ENCODE measurements around the gene CMTM1. TPM values are rescaled to one million over a fixed set of nuclear protein-coding genes. Genes with fewer than 3 reads are reported as not detected.

CMTM1 gene, protein sequence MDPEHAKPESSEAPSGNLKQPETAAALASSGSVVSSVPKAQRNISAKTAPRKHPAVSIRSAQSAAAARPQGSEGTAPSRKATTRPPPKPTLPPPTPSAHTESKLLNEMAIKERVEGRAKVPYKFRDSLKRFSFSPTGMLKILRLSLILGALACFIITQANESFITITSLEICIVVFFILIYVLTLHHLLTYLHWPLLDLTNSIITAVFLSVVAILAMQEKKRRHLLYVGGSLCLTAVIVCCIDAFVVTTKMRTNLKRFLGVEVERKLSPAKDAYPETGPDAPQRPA
- 10 to 100 TPM; 15.8 to 15.9 TPM for total RNA-seq

DNA sequence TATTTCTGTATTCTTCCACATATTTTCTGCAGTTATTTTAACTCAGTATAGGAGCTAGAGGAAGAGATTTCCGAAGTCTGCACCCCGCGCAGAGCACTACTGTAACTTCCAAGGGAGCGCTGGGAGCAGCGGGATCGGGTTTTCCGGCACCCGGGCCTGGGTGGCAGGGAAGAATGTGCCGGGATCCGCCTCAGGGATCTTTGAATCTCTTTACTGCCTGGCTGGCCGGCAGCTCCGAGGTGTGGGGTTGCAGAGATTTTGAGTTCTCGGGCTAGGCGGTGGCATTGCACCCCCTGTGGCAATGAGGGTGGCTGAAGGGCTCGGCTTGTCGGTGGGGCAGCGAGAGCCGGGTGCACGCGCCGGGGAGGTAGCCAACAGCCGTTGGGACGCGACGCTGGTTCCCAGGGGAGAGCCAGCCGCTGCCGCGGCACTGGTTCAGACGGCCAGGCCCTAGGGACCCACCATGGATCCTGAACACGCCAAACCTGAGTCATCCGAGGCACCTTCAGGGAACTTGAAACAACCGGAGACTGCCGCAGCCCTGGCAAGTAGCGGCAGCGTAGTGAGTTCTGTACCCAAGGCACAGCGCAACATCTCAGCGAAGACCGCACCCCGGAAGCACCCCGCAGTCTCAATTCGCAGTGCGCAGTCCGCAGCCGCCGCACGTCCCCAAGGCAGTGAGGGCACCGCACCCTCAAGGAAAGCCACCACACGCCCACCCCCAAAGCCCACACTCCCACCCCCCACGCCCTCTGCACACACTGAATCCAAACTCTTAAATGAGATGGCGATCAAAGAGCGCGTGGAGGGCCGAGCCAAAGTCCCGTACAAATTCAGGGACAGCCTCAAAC, at the start of gene CMTM1:
TSS of gene CMTM1 (plus strand) at position 389 of the 851 bp plus-strand sequence. CDS start at position 464, 75 bp downstream.
- no peaks in the 10 kb centered on the region for H3K9me3 Mint-ChIP-seq
- H3K27me3 Mint-ChIP-seq, result no peaks in the 10 kb centered on the region
- H3K27ac Mint-ChIP-seq, result peak within 1 kb of the TSS; percentile 1
- H3K36me3 Mint-ChIP-seq (ENCODE audit: low read depth), result peaks cover 84% of the 10 kb centered on the region
- no peak within 1 kb of the TSS for H3K4me3 Mint-ChIP-seq
- peaks cover 25% of the 10 kb centered on the region for H3K4me1 Mint-ChIP-seq
- ATAC-seq (replicated peaks), result no peak

DNA sequence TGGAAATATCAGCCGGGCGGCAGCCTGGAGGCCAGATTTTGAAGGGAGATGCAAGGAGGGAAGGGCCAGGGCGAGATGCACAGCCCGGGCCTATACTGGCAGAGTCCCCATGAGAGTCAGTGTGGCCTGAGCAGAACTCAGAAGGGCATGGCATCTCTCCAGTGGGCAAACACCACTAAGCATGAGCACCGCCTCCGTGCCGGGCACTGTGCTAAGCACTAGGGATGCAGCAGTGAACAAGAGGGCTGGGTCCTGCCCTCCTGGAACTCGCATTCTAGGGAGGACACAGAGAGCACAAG, 49.8 kb upstream of the CMTM1 start:
- Mint-ChIP-seq H3K36me3 (ENCODE audit: low read depth) (no peaks in the 10 kb centered on the region), H3K4me3 (peak overlapping the region; percentile 86), H3K27ac (peak overlapping the region; percentile 96), H3K9me3 (no peaks in the 10 kb centered on the region), H3K4me1 (peaks cover 50% of the 10 kb centered on the region), H3K27me3 (no peaks in the 10 kb centered on the region)
- ATAC-seq (replicated peaks), result no peak

DNA sequence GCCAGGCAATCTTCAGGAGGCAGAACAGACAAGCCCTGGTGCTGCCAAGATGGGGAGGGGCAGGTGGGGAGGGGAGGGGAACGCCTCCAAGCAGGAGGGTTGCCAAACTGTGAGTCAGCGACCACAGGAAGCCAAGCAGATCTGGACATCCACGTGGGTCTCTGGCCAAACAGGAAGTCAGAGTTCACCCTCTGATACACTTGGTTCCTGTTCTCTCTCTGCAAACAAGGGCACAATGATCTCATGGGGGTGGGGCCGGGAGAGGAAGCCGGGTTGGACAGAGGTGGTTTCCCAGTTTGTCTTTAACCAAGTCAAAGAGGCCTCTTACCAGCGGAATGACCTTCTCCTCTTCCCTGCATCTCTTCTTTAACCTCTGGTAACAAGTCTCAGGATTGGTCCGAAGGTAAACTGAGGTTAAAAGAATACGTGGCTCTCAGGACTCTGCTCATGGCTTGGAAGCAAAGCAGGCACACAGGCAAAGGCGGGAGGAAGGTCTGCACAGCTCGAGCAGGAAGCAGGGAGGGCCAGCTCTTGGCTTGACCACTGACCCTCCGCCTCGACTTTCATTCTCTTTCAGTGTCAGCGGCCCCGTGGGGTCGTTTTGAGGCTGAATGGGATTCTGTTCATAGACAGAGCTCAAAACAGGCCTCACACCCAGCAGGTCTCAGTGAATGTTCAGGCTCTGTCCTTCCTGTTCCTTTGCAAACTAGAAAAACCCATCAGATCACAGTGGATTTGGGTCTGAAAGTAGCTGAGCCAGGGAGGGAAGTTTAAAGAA, 49.2 kb upstream of the CMTM1 start:
- H3K27me3 Mint-ChIP-seq, result no peaks in the 10 kb centered on the region

DNA sequence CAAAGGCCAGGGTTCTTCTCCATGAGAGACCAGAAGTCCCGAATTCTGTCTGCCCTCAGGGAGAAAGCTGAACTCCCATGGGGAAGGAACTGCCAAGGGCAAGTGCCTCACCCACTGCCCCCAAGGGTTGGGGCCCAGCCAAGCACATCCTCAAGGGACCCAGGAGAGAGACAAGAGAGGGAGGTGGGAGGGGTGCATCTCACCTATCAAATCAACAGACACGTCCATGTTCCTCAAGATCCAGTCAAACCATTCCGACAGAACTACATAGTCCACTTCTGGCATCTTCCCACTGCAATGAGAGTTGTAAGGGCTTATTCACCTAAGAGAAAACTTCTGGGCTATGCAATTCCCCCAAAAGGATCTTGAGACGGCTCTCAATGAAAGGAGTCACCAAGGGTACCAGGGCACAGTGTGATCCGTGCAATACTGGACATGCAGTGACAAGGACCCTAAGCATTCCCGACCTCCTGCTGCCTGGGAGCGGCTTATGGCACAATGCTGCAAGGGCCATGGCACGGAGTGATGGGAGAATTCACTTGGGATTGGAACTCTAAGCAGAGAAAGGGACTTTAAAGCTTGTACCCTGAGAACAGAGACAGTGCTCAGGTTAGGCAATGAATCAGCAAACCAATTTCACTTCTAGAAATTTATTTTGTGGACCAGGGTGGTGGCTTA, 48.5 kb upstream of the CMTM1 start:
- H3K4me3 Mint-ChIP-seq, result peak overlapping the region; percentile 86
- peak overlapping the region; percentile 96 for H3K27ac Mint-ChIP-seq
- H3K27me3 Mint-ChIP-seq, result no peaks in the 10 kb centered on the region
- H3K4me1 Mint-ChIP-seq, result peaks cover 58% of the 10 kb centered on the region
- peaks cover 8% of the 10 kb centered on the region for H3K36me3 Mint-ChIP-seq (ENCODE audit: low read depth)
- ATAC-seq (replicated peaks), result no peak
- H3K9me3 Mint-ChIP-seq, result no peaks in the 10 kb centered on the region

More for the DNA sequence above, 49.2 kb upstream of the CMTM1 start:
- peak overlapping the region; percentile 86 for H3K4me3 Mint-ChIP-seq
- H3K36me3 Mint-ChIP-seq (ENCODE audit: low read depth), result peaks cover 1% of the 10 kb centered on the region
- H3K4me1 Mint-ChIP-seq, result peaks cover 52% of the 10 kb centered on the region
- peak; percentile 94 for ATAC-seq (replicated peaks)
- H3K9me3 Mint-ChIP-seq, result no peaks in the 10 kb centered on the region
- peak overlapping the region; percentile 96 for H3K27ac Mint-ChIP-seq

DNA sequence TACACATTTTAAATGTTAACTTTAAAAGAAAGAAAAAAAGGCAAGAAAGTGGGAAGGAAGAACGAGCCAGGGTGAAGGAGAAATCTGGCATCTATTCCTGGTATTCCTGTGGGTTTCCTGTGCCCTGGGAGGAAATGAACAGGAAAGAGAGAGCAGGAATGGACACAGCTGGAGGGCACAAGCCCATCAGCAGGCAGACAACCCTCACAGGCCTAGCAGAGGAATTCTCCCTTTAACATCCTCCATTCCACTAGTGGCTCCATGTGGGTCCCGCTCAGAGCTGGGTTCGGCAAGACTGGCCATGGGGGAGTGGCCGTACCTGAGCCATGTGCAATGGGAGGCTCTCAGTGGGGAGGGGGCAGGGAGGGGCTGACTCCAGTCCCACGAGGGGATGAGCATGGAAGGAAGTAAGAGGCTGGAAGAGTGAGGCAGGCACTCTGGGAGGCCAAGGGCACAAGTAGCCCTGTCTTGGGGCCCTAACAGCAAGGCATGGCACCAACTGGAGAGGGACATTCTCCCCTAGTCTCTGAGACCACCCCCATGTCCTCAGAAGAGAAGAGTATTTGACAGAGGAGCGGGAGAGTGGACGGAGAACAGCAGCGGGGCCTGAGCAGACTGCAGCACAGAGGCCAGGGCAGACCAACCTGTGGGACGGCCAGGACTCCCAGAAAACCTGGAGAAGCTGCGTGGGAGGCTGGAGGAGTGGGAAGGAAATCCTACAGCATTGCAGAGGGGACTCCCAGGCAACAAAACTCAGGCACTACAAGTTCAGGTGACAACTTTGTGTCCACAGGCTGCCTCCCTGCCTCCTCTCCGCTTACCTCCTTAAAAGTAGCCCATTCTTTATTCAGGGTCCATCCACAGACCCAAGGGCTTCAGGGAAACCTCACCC, 46.5 kb upstream of the CMTM1 start:
- Mint-ChIP-seq H3K4me1 (peaks cover 65% of the 10 kb centered on the region), H3K9me3 (no peaks in the 10 kb centered on the region), H3K27ac (peak overlapping the region; percentile 91), H3K36me3 (ENCODE audit: low read depth) (peaks cover 8% of the 10 kb centered on the region), H3K27me3 (no peaks in the 10 kb centered on the region), H3K4me3 (peak overlapping the region; percentile 76)
- ATAC-seq (replicated peaks), result no peak

DNA sequence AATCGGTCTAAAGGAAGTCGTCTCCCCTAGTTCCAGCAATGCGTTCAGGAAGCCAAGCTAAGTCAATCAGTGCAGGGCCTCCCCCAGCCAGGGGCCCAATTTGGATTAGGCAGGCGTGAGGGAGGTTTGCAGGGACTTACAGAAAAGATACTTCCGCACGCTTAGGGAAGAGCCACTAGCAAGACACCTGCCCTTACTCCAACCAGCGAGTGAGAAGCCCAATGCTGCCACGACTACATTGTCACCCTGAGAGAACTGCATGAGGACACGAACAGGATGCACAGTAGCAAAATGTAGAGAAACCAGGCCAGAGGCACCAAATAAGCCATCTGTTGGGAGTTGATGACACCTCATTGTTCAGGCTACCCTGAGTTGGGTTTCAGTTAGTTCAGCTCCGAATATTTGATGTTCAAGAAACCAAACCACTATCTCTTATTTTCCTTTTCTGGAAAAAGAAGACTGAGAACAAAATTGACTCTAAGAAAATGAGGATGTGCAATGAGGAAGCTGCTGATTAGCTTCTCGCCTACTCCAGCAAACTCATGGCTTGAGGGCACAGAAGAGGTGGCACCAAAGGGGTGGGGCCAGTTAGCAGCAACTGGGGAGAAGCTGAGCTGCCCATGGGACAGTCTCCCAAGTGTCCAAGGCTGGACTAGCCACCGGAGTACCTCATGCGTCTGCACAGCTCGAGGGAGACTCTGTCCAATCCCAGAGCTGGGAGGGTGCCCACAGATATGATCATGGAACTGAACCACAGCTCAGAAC, 45.7 kb upstream of the CMTM1 start:
- Mint-ChIP-seq H3K4me1 (peaks cover 66% of the 10 kb centered on the region), H3K4me3 (peak overlapping the region; percentile 76), H3K36me3 (ENCODE audit: low read depth) (peaks cover 8% of the 10 kb centered on the region), H3K27ac (peak overlapping the region; percentile 91), H3K9me3 (no peaks in the 10 kb centered on the region), H3K27me3 (no peaks in the 10 kb centered on the region)
- no peak for ATAC-seq (replicated peaks)

DNA sequence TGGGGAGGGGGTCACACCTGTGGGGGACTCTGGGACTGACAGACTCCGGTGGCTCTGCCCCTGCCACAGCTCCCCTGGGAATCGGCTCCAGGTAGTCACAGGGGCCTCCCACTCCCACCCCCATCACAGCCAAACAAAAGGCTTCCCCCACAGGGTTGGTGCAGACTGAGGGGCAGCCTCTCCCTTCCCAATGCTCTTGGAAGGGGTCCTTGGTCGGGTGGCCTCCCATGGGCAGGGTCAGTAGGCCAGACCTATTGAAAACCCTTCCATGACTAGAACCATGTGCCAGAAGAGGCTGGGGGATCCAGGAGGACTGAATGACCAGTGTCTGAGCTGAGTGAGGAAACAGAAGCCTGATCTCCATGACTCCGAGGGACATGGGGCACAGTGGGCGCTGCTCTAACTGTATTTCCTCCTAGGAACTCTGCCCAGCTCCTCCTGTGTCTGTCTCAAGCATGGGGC, 45.0 kb upstream of the CMTM1 start:
- H3K27ac Mint-ChIP-seq, result peak overlapping the region; percentile 91
- H3K4me1 Mint-ChIP-seq, result peaks cover 64% of the 10 kb centered on the region
- H3K9me3 Mint-ChIP-seq, result no peaks in the 10 kb centered on the region
- peaks cover 8% of the 10 kb centered on the region for H3K36me3 Mint-ChIP-seq (ENCODE audit: low read depth)
- no peaks in the 10 kb centered on the region for H3K27me3 Mint-ChIP-seq
- ATAC-seq (replicated peaks), result no peak
- peak overlapping the region; percentile 76 for H3K4me3 Mint-ChIP-seq

DNA sequence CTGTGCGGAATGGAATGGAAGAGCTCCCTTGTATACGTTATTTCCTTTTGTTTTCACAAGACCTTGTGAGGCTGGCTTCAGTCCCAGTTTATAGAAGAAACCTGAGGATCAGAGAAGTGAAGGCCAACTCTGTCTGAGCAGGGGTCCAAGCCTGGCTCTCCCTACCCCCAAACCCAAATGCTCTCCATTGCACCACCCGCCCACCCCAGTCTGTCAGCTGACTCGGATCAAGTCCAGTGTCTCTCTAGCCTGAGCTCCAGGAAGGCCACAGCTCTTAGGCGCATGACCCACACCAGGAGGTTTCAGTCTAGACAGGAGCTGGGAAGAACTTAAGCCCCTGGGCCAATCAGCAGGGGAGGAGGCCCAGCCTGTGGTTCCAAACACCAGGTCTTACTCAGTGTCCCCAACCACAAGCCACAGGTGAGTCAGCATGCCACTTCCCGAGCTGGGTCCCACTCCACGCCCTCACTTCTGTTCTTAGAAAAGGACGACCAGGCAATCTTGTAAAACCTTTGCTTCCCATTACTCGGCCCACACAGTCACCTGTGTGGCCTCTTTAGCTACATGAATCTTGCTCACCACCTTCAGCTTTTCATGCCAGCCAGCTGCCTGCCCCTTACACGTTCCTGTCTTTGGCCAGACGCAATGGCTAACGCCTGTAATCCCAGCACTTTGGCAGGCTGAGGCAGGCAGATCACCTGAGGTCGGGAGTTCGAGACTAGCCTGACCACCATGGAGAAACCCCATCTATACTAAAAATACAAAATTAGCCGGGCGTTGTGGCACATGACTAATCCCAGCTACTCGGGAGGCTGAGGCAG, 44.1 kb upstream of the CMTM1 start:
- ATAC-seq (replicated peaks), result peak; percentile 93
- Mint-ChIP-seq H3K27me3 (no peaks in the 10 kb centered on the region), H3K36me3 (ENCODE audit: low read depth) (peaks cover 8% of the 10 kb centered on the region), H3K4me1 (peaks cover 55% of the 10 kb centered on the region), H3K9me3 (no peaks in the 10 kb centered on the region), H3K4me3 (peak overlapping the region; percentile 76), H3K27ac (peak overlapping the region; percentile 91)

DNA sequence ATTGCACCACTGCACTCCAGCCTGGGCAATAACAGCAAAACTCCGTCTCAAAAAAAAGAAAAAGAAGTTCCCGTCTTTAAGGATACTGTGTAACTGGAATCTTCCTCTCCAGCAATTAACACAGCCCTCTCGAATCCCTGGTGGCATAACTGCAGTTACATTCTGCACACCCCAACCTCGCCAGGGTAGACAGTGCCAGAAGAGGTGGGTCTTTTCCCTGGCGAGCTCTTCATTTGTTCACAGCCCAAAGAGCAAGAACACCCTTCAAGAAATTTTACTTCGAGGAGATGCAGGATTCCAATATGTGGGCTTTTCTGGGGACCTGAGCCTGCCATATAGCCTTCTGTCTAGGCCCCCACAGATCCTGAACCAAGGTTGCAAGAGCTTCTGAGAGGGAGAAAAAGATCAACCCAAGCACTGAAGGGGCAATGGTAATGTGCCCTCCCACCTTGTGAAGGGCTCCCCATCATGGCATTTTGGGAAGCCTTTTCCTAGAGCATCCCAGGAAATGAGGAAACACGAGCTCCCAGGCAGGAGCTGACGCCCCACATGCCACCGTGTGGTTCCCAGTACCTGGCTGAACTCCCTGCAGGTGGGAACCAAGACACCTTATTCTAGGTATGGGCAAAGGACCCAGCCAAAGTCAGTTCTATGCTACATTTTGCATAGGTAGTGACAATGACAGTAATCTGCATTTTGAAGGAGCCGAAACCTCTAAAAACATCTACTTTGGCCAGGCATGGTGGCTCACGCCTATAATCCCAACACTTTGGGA, 43.2 kb upstream of the CMTM1 start:
- Mint-ChIP-seq H3K4me3 (peak overlapping the region; percentile 76), H3K27me3 (no peaks in the 10 kb centered on the region), H3K27ac (peak overlapping the region; percentile 91), H3K36me3 (ENCODE audit: low read depth) (peaks cover 8% of the 10 kb centered on the region), H3K9me3 (no peaks in the 10 kb centered on the region), H3K4me1 (peaks cover 46% of the 10 kb centered on the region)
- ATAC-seq (replicated peaks), result no peak

DNA sequence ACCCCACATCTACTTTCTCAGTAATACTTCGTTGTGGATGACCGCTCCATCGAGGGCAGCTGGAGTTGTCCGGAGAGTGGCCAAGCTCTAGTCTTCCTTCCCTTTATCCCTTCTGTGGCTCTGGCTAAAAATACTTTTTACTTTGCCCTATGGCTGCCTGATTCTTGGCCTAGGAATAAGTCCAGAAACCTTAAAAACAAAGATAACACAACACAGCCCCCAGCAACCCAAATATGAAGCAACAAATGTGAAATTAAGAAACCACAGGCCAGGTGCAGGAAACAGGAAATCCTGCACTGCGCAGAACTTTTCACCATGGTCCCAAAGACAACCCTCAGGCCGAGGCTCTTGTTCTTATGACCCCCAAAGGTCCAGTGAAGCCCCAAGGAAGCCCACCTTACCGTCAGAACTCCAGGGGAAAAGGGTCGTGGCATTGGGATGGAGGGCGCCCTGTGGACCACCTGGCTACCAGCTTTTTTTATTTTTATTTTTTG, 42.3 kb upstream of the CMTM1 start:
- Mint-ChIP-seq H3K9me3 (no peaks in the 10 kb centered on the region), H3K4me3 (peak overlapping the region; percentile 76), H3K27me3 (no peaks in the 10 kb centered on the region), H3K27ac (peak overlapping the region; percentile 87), H3K4me1 (peaks cover 46% of the 10 kb centered on the region), H3K36me3 (ENCODE audit: low read depth) (peaks cover 8% of the 10 kb centered on the region)
- ATAC-seq (replicated peaks), result no peak

DNA sequence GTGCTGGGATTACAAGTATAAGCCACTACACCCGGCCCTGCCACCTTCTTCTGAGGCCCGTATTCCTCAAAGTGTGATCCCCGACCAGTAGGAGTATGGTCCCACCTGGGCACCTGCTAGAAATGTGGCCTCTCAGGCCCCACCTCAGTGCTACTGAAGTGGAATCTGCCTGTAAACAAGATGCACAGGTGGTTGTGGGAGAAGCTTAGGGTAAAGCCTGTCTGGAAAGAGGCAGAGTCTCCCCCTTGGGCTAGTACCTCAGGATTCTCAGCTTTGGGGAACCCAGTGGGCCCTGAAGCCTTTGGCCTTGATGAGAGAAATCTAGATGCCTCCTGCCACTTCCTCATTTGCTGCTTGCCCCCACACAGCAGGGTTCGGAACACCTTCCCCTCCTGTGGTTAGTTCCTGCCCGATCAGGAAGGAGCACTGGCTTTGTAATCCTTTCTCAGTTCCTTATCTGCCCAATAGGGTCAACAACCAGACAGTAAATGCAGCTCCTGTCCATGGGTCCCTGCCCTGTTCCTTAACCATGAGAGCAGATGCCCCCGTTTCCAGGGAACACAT, 41.6 kb upstream of the CMTM1 start:
- Mint-ChIP-seq H3K36me3 (ENCODE audit: low read depth) (peaks cover 8% of the 10 kb centered on the region), H3K27me3 (no peaks in the 10 kb centered on the region), H3K27ac (peak overlapping the region; percentile 87), H3K9me3 (no peaks in the 10 kb centered on the region), H3K4me3 (peak overlapping the region; percentile 76), H3K4me1 (peaks cover 48% of the 10 kb centered on the region)
- ATAC-seq (replicated peaks), result no peak

Data from activated T-helper 17 cell treated with anti-CD3 and anti-CD28 coated beads, Interleukin-2, amount 50 U/mL, for 72 hours (primary cell).